ENCODE results near the gene BAHCC1. TPM values are rescaled to one million over a fixed set of nuclear protein-coding genes. Genes with fewer than 3 reads are reported as not detected.

The BAHCC1 gene
- total and polyA plus RNA-seq, 2 of the 8 experiments (the other 6 are each of a cell fraction or from before 2014, with no cell fraction given), result 0.26 to 0.58 TPM

DNA sequence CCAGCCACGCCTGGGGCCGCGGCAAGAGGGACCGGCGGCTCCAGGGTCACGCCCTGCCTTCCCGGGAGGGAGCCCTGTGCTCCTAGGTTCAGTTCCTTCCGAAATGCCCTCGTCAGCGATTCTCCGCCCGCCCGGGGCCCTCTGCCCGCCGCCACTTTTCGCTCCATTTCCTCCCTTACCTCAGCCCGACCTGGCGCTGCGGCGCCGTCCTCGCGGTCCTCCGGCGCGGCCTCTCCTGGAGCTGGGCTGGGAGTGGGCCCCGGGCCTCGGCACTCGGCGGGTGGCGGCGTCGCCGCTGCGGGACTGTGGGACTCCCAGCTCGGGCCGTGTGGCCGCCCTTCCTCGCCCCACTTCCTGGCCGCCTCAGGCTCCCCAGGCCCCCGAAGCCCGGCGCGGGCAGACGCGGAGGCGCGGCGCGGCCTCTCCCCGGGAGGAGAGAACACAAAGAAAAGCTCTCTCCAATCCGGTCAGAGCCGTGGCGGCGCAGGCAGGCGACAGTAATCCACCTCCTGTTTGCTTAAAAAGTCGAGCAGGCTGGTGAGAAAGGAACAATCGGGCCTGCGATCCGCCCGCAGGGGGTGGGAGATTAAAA is 1.6 kb downstream of the BAHCC1 start (continued):
- TF ChIP-seq, protein P1, sequence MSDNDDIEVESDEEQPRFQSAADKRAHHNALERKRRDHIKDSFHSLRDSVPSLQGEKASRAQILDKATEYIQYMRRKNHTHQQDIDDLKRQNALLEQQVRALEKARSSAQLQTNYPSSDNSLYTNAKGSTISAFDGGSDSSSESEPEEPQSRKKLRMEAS (IDR thresholded peaks at IDR 0.05), result peak; percentile 15; the same call in 1 of the 2 replicates
- TF ChIP-seq FOSL1 (IDR thresholded peaks at IDR 0.05; ENCODE audit: insufficient read depth, low read depth, low read length) (no peak), RBBP5 (IDR thresholded peaks at IDR 0.05; ENCODE audit: borderline replicate concordance, low read depth, low read length) (peak; percentile 59), SIRT6 (IDR thresholded peaks at IDR 0.05; ENCODE audit: low read length) (no peak), TAF7 (optimal IDR thresholded peaks at IDR 0.05; ENCODE audit: borderline replicate concordance, low read depth, low read length) (peak; percentile 40), TAF1 (IDR thresholded peaks at IDR 0.05; ENCODE audit: low read depth, low read length) (peak; percentile 70), TCF12 (IDR thresholded peaks at IDR 0.05; ENCODE audit: low read depth, low read length) (no peak), PHF8 (conservative IDR thresholded peaks at IDR 0.05; ENCODE audit: low read depth, low read length) (0 out of 2 replicates have a peak, but pooled peaks have one; percentile 39), RAD21 (IDR thresholded peaks at IDR 0.05 in 1 of 2, conservative IDR thresholded peaks at IDR 0.05 in 1 of 2; ENCODE audit: low read depth in 2 of 2, low read length in 2 of 2) (no peak), POLR2A (IDR thresholded peaks at IDR 0.05; ENCODE audit: control extremely low read depth in 1 of 2, low read depth in 2 of 2, low read length in 2 of 2) (peak in 1 of 2 experiments; percentile 45; a peak in 2 of 3 replicates), SP1 (IDR thresholded peaks at IDR 0.05; ENCODE audit: low read depth, low read length) (no peak), CHD1 (IDR thresholded peaks at IDR 0.05; ENCODE audit: low read depth, low read length) (no peak), JUND (IDR thresholded peaks at IDR 0.05; ENCODE audit: low read length) (no peak), CREB1 (IDR thresholded peaks at IDR 0.05) (no peak), RXRA (IDR thresholded peaks at IDR 0.05; ENCODE audit: insufficient read depth, low read depth, low read length) (no peak), YY1 (IDR thresholded peaks at IDR 0.05; ENCODE audit: low read depth, low read length) (no peak), KDM4A (IDR thresholded peaks at IDR 0.05; ENCODE audit: low read depth, low read length, severe bottlenecking) (peak; percentile 74), SUZ12 (IDR thresholded peaks at IDR 0.05; ENCODE audit: low read length) (peak; percentile 77), TBP (IDR thresholded peaks at IDR 0.05; ENCODE audit: low read depth, low read length) (no peak; the same call in 1 of the 2 replicates), ASH2L (IDR thresholded peaks at IDR 0.05; ENCODE audit: low read length) (peak; percentile 63), MAFK (IDR thresholded peaks at IDR 0.05; ENCODE audit: low read depth, low read length) (peak; percentile 31; the same call in 1 of the 2 replicates)
- TF ChIP-seq, protein P2, sequence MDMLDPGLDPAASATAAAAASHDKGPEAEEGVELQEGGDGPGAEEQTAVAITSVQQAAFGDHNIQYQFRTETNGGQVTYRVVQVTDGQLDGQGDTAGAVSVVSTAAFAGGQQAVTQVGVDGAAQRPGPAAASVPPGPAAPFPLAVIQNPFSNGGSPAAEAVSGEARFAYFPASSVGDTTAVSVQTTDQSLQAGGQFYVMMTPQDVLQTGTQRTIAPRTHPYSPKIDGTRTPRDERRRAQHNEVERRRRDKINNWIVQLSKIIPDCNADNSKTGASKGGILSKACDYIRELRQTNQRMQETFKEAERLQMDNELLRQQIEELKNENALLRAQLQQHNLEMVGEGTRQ (IDR thresholded peaks at IDR 0.05; ENCODE audit: low read length), result no peak

Measured in H1 (cell line).